ENCODE data around the gene NSL1. TPM values are rescaled to one million over a fixed set of nuclear protein-coding genes. Genes with fewer than 3 reads are reported as not detected.

Gene NSL1
- total RNA-seq, 4 donors from 2014 or later, result 20.1 to 36.4 (median 31.1) TPM

GRCh38 chr1:212752252-212752933, 39.2 kb downstream of the NSL1 start:
- H3K9me3 ChIP-seq, result no peaks in the 10 kb centered on the region
- H3K4me3 ChIP-seq, result peak overlapping the region in 1 of 2 donors; percentile 21
- H3K27me3 ChIP-seq, result no peaks in the 10 kb centered on the region
- TF ChIP-seq CTCF (IDR thresholded peaks at IDR 0.05) (no peak), EP300 (IDR thresholded peaks at IDR 0.05) (no peak), POLR2A (IDR thresholded peaks at IDR 0.05) (no peak)
- peaks cover 0 to 42% (median 5%) of the 10 kb centered on the region in 3 donors for H3K4me1 ChIP-seq
- peak overlapping the region in 1 of 4 donors; percentile 43 for H3K27ac ChIP-seq
- ATAC-seq, result peak; percentile 75
- WGBS, 2 donors (ENCODE audit: low coverage in 1 of 2), result 43 to 84% methylated on average over 2 to 3 of the region's 3 CpGs
- peaks cover 0 to 11% of the 10 kb centered on the region in 2 donors for H3K36me3 ChIP-seq

- Histone ChIP-seq H3K27me3 (no peaks in the 10 kb centered on the region), H3K36me3 (no peaks in the 10 kb centered on the region), H3K27ac (no peak overlapping the region), H3K4me1 (peaks cover 0 to 39% (median 5%) of the 10 kb centered on the region in 3 donors), H3K9me3 (no peaks in the 10 kb centered on the region), H3K4me3 (no peak overlapping the region)
- no peak for ATAC-seq
- WGBS, 2 donors (ENCODE audit: low coverage in 1 of 2), result 41 to 44% methylated on average over 2 to 4 of the region's 4 CpGs
- TF ChIP-seq POLR2A (IDR thresholded peaks at IDR 0.05) (no peak), EP300 (IDR thresholded peaks at IDR 0.05) (no peak), CTCF (IDR thresholded peaks at IDR 0.05) (peak; percentile 36 to 61 (median 48))
These were observed 41.6 kb downstream of the NSL1 start for GRCh38 chr1:212749821-212750535.

- 85 to 100% methylated on average over 1 to 3 of the region's 3 CpGs for WGBS, 2 donors (ENCODE audit: low coverage in 1 of 2)
- H3K4me3 ChIP-seq, result no peak overlapping the region
- H3K27me3 ChIP-seq, result no peaks in the 10 kb centered on the region
- no peaks in the 10 kb centered on the region for H3K36me3 ChIP-seq
- H3K9me3 ChIP-seq, result no peaks in the 10 kb centered on the region
- peaks cover 0 to 12% (median 0%) of the 10 kb centered on the region in 3 donors for H3K4me1 ChIP-seq
- TF ChIP-seq CTCF (IDR thresholded peaks at IDR 0.05) (no peak), EP300 (IDR thresholded peaks at IDR 0.05) (no peak), POLR2AphosphoS5 (IDR thresholded peaks at IDR 0.05) (no peak), POLR2A (IDR thresholded peaks at IDR 0.05) (no peak)
- ATAC-seq, result no peak
- H3K27ac ChIP-seq, result no peak overlapping the region
These were observed 45.0 kb downstream of the NSL1 start for GRCh38 chr1:212746546-212746945.

GRCh38 chr1:212745303-212745702, 46.3 kb downstream of the NSL1 start:
- Histone ChIP-seq H3K36me3 (no peaks in the 10 kb centered on the region), H3K4me3 (no peak overlapping the region), H3K27ac (no peak overlapping the region), H3K27me3 (no peaks in the 10 kb centered on the region), H3K4me1 (peaks cover 0 to 10% (median 0%) of the 10 kb centered on the region in 3 donors), H3K9me3 (no peaks in the 10 kb centered on the region)
- TF ChIP-seq EP300 (IDR thresholded peaks at IDR 0.05) (no peak), CTCF (IDR thresholded peaks at IDR 0.05) (no peak), POLR2A (IDR thresholded peaks at IDR 0.05) (no peak), POLR2AphosphoS5 (IDR thresholded peaks at IDR 0.05) (no peak)
- ATAC-seq, result no peak
